Measurements from ENCODE around the gene ABCA13.

Gene ABCA13

DNA sequence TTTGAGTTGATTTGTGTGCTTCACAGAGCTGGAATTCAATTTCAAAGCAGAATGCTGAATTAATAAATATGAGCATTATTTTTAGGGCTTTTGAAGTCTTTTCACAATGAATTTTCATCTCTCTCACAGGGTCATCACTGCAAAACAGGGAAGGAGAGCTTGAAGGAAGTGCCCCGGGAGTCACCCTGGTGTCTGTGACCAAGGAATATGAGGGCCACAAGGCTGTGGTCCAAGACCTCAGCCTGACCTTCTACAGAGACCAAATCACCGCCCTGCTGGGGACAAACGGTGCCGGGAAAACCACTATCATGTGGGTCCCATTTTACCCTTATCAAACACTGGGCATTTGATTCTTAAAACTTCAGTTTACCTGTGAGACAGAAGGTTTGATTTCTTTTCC lies 217.7 kb downstream of the ABCA13 start:
- DNase-seq, result no peak

DNA sequence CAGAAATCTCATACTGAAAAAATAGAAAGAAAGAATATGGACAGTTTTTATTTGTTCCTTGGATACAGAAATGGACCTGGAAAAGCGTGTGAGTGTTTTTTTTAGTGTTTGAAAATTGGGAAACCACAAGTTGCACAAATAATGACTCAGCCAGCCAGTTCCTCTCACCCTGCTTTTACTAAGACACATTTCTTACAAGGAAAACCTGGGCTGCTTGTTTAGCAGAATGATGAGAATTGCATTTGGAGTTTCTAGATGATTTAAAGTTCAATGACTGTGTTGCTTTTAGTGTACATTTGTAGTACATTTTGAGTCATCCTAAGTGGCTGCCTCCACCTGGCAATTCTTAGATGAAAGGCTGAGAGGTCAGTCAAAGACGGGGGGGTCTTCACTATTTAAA lies 218.7 kb downstream of the ABCA13 start:
- peak; percentile 88 for DNase-seq

DNA sequence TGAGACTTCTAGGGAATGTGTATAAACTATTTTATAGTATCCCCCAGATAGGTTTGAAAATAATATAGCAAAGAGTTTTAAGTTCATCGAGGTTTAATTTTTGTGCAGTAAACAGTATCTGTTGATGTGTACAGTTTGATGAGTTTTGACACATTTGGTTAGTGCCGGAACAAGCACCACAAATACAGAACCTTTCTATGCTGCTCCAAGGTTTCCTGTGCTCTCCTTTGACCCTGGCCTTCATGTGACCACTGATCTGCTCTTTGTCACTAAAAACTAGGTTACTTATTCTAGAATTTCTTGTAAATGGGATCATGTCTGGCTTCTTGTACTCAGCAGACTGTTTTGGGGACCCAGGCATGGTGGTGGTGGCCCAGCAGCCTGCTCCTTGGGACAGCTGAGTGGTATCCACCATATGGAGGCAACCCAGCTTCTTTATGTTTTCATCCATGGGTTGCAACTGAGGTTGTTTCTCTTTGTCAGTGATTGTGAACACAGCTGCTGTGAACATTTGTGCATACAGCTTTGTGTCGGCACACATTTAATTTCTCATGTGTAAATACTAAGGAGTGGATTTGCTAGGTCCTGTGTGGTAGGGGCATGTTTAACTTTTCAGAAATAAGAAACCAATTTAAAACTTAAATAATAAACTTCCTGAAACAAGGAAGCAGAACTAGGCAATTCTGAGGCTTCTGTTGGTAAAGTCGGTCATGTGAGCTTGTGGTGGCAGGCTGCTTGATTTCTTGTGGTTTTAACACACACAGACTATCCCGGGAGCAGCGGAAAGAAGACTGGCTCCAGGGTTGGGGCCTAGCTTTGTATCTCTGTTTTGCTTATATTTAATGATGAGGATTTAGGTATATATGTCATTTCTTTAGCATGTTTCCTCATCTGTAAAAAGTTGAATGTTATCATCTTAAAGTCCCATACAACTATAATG lies 219.4 kb downstream of the ABCA13 start:
- DNase-seq, result no peak

DNA sequence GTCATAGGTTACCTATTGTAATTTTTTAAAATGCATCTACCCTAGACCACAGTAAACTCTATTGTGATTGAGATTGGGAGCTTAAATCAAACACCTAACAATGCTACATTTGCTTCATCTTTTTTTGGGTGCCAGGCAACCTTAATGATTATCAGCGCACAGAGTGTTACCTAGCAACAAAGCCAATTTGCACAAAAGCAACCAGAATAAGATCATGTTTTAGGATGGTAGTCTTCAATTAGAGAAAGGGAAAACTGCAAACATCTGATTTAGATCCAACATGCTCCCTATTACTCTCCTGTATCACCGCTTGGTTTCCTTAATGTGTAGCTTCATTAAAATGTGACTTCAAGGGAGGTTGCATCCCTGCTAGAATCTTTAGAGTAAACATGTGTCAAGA lies 226.9 kb downstream of the ABCA13 start:
- no peak for DNase-seq

DNA sequence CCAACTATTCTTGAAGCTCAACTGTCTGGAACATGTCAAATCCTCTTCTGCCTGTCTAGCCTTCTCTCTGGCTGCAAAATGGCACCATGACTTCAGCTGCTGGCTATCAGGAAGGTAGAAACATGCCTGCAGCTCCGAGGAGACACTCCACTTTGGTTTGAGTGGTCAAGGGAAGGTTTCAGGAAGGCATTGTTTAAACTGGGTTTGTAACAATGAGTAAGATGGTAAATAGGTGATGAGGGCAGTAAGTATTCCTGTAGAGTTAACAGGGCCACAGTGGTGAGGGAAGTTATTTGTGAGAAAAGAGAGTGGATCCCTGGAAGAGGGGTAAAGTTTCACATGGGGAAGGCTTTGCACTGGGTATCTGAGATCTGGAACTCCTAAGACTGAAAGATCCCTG lies 231.5 kb downstream of the ABCA13 start:
- DNase-seq, result no peak

DNA sequence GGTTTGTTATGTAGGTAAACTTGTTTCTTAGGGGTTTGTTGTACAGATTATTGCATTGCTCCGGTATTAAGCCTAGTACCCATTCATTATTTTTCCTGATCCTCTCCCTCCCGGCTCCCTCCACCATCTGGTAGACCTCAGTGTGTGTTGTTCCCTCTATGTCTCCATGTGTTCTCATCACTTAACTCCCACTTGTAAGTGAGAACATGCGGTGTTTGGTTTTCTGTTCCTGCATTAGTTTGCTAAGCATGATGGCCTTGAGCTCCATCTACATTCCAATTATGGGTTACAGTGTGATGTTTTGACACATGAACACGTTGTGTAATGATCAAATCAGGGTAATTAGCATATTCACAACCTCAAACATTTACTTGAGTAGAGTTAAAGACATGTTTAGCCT lies 237.5 kb downstream of the ABCA13 start:
- DNase-seq, result no peak

DNA sequence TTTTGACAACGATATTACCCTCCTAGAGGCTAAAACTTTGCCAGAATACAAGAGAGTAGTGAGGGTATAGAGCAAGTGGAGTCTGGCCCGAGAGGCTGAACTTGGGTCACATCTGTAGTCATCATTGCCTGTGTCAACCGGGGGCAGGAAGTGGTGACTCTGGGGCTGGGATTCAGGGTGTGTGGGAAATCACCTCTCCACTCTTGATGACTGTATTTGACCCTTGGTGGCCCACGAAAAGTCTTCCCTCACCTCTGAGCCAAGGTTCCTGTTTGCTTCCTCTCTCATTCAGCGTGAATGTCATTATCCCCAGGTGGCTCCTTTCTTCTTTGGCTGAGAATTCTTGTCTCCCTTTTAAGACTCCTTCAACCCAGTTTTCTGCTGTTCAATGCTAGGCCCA lies 240.4 kb downstream of the ABCA13 start:
- no peak for DNase-seq

DNA sequence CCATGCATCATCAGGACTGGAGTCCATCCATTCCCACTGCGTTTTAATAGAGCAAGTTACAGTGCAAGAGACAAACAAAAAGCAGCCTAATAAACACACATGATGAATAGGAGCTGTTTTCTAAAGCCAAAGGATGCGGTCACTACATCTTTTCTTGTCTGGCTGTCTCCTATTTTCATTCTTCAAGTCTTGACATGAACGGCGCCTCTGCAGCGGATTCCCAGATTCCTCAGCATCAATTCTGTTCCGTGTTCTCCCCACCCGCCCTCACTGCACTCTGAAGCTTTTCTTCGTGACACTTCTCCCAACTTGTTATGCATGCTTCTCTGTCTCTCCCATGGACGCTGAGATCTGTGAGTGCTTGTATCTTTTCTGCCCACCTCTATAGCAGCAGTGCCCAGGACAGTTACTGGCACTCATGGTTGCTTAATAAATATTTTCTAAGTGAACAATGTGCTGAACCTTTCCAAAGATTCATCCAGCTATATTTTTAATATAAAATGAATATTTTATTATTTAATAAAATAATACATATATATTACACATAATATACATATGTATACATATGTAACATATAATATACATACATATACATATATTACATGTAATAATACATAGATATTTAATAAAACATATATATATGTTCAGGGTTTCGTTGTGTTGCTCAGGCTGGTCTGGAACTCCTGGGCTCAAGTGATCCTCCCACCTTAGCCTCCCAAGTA lies 242.9 kb downstream of the ABCA13 start:
- DNase-seq, result no peak

DNA sequence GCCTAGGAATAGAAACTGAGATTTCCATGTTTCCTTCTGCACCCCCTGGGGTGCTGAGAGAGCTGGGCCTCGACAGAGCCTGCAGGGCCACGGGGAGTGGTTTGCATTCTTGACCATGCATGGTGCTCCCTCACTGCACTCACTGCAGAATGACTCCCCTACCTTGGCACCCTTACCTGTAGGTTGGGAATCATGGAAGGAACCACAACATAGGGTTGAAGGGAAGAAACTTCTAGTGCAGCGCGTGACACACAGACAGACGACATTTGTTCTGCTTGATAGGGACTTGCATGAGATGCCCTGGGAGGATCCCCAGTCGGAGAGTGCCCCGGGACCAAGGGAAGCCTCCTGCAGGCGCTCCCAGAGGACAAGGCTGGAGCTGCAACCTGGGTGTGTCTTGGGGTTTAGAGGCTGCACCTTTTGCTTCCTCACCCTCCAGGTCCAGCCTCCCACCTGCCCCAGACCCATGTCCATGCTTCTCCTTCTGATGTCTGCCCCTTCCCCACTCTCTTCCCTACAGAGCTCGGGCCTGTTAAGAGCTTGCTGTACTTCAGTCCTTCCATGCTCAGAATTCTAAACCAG lies 245.2 kb downstream of the ABCA13 start:
- no peak for DNase-seq

DNA sequence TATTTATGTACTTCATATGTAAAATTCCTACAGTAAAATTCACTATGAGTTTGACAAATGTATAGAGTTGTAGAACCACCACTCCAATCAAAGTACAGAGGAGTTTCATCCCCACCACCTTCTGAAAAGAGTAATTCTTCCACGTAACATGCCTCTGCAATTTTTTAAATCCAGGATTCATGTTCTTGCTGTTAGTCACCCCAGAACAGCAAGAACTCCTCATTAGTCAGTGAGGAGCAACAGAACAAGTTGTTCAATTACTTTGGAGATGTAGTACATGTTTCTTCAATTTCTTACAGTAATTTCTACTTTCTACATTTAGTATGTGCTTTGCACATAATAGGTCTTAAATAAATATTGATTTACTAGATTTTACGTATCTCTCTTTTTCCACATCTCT lies 248.1 kb downstream of the ABCA13 start:
- DNase-seq, result peak; percentile 54

DNA sequence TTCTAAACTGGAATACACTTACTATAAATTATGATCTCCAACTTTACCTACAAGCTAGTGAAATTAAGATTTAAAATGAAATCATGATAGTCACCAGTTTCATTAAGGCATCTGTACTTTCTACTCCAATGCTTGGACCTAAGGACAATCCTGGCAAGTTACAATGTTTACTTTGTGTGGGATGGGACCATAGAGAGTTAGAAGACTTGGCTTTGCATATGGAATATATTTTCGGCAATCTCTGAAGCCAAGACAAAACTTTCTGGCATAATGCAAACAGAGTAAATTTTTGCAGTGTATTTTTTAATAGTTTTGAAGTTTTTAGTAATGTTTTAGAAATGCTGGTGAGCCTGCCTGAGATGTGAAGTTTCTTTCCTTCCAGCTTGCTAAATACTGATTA lies 248.9 kb downstream of the ABCA13 start:
- DNase-seq, result no peak

DNA sequence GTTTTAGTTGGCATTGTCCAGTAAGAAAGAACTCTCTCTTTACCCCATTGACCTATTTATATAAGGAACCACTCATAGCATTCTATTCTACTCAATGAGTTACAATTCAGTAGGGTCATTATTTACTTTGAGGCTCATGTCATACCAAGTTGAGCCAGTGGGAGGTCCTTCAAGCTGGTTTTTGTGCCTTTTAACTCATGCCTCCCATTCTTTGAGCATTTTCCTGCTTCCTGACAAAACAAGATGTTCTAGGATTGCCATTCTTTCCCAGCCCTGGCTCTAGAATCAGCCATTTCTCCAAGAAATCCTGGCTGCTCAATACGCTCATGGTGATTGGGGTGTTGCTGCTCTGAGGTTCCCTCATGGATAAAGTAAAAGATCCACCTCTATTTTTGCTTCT lies 250.1 kb downstream of the ABCA13 start:
- peak; percentile 59 for DNase-seq

DNA sequence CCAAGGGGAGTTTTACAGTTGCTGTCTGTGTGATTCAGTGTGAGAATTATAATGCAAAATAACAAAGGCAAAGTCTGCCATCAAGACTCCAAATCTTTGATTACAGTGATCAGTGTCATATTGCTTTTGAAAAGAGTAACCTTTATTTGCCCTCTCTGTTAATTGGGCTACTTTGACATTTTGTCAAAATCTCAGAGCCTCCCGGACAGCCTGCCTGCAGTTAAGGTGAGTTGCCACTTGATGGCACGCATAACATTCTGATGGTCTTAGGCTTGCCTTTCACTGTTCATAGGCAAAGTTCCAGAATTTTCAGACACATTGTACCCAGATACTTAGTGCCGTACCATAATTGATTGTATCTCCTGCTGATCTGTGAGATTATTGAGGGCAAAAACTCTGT lies 253.5 kb downstream of the ABCA13 start:
- DNase-seq, result peak; percentile 54

DNA sequence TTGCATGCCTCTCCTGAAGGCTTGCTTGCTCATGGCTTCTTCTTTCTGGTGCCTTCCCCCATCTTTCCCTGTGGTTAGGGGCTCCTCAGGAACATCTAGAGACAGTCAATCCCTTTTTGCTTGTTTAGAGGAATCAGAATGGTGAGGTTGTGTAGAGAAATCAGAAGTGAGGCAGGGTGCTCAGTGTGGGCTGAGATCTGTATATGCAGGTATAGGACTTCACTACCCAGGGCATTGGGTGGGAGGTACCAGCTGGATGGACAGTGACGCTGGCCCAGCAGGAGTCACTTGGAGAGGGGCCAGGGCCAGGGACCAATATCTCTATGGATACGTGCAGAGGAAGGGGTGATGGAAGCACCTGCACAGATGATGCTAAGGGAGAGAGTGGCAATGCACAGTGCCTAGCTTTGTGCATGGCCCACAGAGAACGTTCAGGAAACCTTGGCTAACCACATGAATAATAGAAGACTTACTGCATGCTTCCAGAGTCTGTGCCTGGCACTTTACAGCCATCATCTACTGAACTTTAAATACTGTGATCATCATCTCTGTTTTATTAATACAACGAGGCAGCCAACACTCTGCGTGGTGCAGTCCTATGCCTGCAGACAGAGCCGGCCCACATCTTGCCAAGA lies 255.2 kb downstream of the ABCA13 start:
- no peak for DNase-seq

DNA sequence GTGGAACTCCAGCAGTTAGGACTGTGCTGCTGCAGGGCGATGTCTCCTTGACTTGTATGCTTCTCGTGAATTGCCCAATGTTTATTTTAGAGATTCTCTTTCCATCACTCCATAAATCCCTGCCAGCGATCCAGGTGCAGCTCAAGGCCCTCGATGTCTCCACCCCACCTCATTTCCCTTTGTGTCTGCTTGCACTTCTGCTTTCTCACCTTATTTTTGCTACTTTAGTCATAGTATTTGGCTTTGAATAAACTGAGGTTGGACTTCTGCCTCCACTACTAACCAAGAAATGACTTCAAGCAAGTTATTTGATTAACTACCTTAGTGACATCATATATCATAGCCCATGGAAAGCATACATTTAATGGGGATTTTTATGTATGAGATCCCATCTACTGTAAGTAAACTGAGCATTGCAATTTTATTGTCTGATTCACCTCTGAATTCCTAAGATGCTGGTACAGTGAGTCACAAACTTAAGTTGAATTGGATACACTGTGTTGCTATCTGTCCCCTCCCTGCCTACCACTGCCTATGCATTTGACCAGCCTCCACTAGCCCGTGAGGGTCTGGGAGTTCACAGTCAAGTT lies 255.8 kb downstream of the ABCA13 start:
- DNase-seq, result peak; percentile 77

DNA sequence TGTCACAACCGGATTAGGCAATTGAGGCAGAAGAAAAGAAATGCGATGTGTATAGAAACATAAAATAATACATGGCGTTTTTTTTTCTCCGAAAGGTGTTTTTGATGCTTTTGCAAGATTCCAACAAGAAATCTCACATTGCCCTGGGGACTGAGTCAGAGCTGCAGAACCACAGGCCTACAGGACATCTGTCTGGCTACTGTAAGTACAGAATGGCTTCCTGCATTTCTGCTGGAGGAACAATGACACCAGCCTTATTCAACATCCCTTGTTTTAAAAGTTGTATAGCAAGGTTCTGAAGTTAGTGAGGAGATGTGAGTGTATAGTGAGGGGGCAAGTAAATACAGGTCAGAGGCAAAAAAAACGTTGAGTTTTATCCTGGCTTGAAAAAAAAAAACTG lies 256.4 kb downstream of the ABCA13 start:
- DNase-seq, result peak; percentile 38

DNA sequence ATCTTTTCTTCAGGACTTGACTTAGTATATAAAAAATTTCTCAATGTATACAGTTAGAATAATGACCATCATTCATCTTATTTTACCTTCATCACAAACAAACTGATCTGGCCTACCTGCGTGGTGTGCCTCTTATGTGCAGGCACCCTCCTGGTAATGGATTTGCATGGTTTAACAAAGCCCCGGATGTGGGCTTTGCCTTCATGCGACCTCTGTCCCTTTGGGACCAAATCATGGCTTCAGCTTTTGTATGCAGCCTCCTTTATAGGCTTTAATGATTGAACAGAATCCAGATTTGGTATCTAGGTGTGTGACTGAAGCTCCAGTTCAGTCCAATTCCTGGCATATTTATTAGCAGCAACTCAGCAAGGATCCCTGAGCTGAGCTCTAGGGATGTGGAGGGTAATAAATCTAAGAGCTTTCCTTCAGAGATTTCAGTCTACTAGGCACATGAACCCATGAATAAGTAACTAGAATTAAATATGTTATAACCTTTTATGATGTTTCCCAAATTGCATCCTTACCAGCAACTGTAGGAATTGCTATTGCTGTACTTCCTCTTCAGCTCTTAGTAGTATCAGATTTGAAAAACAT lies 256.9 kb downstream of the ABCA13 start:
- DNase-seq, result no peak

DNA sequence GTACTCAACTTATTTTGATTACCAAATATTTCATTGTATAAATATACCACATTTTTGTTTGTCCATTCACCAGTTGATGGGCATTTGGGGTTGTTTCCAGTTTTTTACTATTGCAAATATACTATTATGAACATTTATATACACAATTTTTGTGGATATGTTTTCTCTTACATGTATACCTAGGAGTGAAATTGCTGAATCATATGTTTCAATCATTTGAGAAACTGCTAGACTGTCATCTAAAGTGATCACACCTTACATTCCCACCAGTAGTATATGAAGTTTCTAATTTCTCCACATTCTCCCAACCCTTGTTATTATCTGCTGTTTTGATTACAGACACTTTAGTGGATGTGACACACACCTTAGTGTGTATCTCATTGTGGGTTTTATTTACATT lies 257.9 kb downstream of the ABCA13 start:
- DNase-seq, result no peak

DNA sequence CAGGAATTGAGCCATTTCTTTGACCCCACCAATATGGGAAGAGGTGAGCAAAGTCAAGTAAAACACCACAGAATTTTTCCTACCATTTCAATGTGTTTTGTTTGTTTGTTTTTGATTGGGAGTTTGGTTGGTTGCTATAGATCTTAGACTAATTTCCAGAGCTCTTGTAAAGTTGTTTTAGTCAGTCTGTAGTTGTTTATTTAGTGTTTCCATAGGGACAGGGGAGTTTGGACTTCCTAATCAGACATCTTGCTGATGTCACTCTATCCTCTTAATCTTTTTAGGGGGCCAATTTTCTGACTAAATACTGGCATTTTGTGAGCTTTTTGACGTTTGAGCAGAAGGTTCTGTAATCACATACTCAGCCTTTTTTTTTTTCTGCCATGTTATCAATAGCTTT lies 266.9 kb downstream of the ABCA13 start:
- DNase-seq, result no peak

DNA sequence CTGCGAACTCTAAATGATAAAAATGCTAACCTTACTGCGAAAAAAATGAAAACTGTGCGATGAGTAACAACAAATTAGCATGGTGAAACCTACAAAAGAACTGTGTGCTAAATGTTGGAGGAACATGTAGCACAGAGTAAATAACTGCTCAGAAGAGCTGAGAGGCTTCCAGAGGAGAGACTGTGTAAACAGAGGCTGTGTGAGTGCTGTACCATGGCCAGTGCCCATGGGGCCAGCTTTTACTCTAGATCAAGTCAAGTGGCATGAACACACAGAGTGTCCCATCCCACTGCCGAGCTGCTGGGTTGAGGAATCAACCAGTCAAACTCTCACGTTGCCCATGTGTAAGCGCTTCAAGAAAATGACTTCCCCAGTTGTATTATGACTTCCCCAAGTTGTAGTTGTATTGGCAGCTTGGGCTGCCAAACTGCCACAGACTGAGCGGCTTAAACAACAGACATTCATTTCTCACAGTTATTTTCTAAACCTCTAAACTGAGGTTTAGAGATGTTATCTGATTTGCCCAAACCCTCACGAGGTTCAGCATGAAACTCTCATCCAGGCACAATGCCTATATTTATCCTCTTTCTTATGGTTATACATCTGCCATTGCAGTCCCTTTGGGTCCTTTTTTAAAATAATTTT lies 270.7 kb downstream of the ABCA13 start:
- DNase-seq, result no peak

DNA sequence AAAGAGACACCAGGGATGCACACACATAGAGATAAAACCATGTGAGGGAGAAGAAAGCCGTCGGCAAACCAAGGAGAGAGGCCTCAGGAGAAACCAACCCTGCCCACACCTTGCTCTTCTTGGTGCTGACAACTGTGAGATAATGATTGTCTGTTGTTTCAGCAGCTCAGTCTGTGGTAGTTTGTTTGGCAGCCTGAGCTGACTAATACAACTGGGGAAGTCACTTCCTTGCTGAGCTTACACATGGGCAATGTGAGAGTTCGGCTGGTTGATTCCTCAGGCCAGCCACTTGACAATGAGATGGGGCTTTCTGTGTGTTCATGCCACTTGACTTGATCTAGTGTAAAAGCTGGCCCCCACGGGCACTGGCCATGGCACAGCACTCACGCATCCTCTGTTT lies 271.8 kb downstream of the ABCA13 start:
- no peak for DNase-seq

DNA sequence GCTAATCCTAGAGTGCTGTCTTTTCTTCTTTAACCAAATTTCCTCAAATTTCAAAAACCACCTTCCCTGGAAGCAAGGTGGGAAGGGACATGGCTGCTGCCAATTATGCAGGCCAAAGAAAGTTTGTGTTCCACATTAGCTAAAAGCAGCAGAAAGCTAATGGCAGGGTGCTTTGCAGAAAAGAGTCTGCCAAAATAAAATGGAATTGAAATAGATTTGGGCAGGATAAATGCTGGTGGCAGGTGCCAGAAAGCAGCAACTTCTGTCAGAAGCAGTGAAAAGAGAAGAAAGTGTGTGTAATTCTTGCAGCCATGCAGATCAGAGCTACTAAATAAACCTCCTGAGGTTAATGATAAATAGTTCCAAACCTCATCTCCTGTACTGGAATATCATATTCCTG lies 275.5 kb downstream of the ABCA13 start:
- no peak for DNase-seq
